T-helper 1 cell treated with Interleukin-12 subunit alpha and Interleukin-12 subunit beta and Interleukin-4 antibody, amounts not matched to agents 30 μg/mL and 1 μg/mL, for 36 hours (primary cell): ENCODE measurements around the gene RAB39B.
"Not testable (repeated sequence)": the region's sequence is repeated elsewhere in the genome, so short reads cannot be mapped to it uniquely, and the experiment has no call there.

Experiments used
- H3K27ac Mint-ChIP-seq: one replicate; pipeline ENCODE4 v1.8.0; 2021; ENCODE audit warnings: mild to moderate bottlenecking, mixed read lengths
- H3K27me3 Mint-ChIP-seq: one replicate; pipeline ENCODE4 v1.8.0; 2021; ENCODE audit warnings: low read depth, mixed read lengths
- H3K36me3 Mint-ChIP-seq: one replicate; pipeline ENCODE4 v1.8.0; 2021; ENCODE audit warnings: low read depth, mixed read lengths
- H3K4me1 Mint-ChIP-seq: one replicate; pipeline ENCODE4 v1.8.0; 2021; ENCODE audit warnings: low read depth, mixed read lengths
- H3K4me3 Mint-ChIP-seq: one replicate; pipeline ENCODE4 v1.8.0; 2021; ENCODE audit warnings: mild to moderate bottlenecking, moderate library complexity, mixed read lengths
- H3K9me3 Mint-ChIP-seq: one replicate; pipeline ENCODE4 v1.8.0; 2021; ENCODE audit warnings: mixed read lengths

Gene RAB39B

GRCh38 chrX:155231163-155231562 lies 33.1 kb downstream of the RAB39B start:
- Mint-ChIP-seq H3K4me1 (peaks cover 12% of the 10 kb centered on the region), H3K36me3 (peaks cover 23% of the 10 kb centered on the region), H3K9me3 (no peaks in the 10 kb centered on the region), H3K27me3 (no peaks in the 10 kb centered on the region), H3K27ac (no peak overlapping the region), H3K4me3 (no peak overlapping the region)

- no peak overlapping the region for H3K27ac Mint-ChIP-seq
- no peaks in the 10 kb centered on the region for H3K27me3 Mint-ChIP-seq
- peaks cover 3% of the 10 kb centered on the region for H3K4me1 Mint-ChIP-seq
- H3K4me3 Mint-ChIP-seq: no peak overlapping the region
- no peaks in the 10 kb centered on the region for H3K9me3 Mint-ChIP-seq
- peaks cover 28% of the 10 kb centered on the region for H3K36me3 Mint-ChIP-seq
Observed at GRCh38 chrX:155225774-155226173, 38.5 kb downstream of the RAB39B start.

- H3K27ac Mint-ChIP-seq, H3K9me3 Mint-ChIP-seq, H3K27me3 Mint-ChIP-seq, H3K4me3 Mint-ChIP-seq, H3K4me1 Mint-ChIP-seq: not testable (repeated sequence)
- peaks cover 27% of the 10 kb centered on the region for H3K36me3 Mint-ChIP-seq
Observed at GRCh38 chrX:155223746-155224145, 40.5 kb downstream of the RAB39B start.

- no peak overlapping the region for H3K4me3 Mint-ChIP-seq
- peaks cover 18% of the 10 kb centered on the region for H3K4me1 Mint-ChIP-seq
- H3K36me3 Mint-ChIP-seq: peaks cover 25% of the 10 kb centered on the region
- H3K27me3 Mint-ChIP-seq: no peaks in the 10 kb centered on the region
- no peak overlapping the region for H3K27ac Mint-ChIP-seq
- H3K9me3 Mint-ChIP-seq: no peaks in the 10 kb centered on the region
Observed at GRCh38 chrX:155221351-155221750, 42.9 kb downstream of the RAB39B start.

GRCh38 chrX:155218777-155219176 lies 45.5 kb downstream of the RAB39B start:
- H3K4me1 Mint-ChIP-seq: peaks cover 18% of the 10 kb centered on the region
- H3K4me3 Mint-ChIP-seq: peak overlapping the region; percentile 72
- no peaks in the 10 kb centered on the region for H3K27me3 Mint-ChIP-seq
- H3K27ac Mint-ChIP-seq: peak overlapping the region; percentile 65
- peaks cover 16% of the 10 kb centered on the region for H3K36me3 Mint-ChIP-seq
- H3K9me3 Mint-ChIP-seq: no peaks in the 10 kb centered on the region

- H3K27ac Mint-ChIP-seq: peak overlapping the region; percentile 87
- H3K36me3 Mint-ChIP-seq: peaks cover 11% of the 10 kb centered on the region
- H3K27me3 Mint-ChIP-seq: no peaks in the 10 kb centered on the region
- H3K9me3 Mint-ChIP-seq: no peaks in the 10 kb centered on the region
- peaks cover 18% of the 10 kb centered on the region for H3K4me1 Mint-ChIP-seq
- H3K4me3 Mint-ChIP-seq: peak overlapping the region; percentile 99
Observed at GRCh38 chrX:155216940-155217440, 47.3 kb downstream of the RAB39B start.

GRCh38 chrX:155216179-155216939 lies 47.9 kb downstream of the RAB39B start, which contains the start of gene VBP1:
Gene VBP1 (plus strand): TSS chrX:155216460. CDS start chrX:155216483, 23 bp downstream.
- H3K4me1 Mint-ChIP-seq: peaks cover 18% of the 10 kb centered on the region
- peak within 1 kb of the TSS; percentile 99 for H3K4me3 Mint-ChIP-seq
- no peaks in the 10 kb centered on the region for H3K27me3 Mint-ChIP-seq
- H3K9me3 Mint-ChIP-seq: no peaks in the 10 kb centered on the region
- H3K27ac Mint-ChIP-seq: peak within 1 kb of the TSS; percentile 87
- H3K36me3 Mint-ChIP-seq: peaks cover 4% of the 10 kb centered on the region

- Mint-ChIP-seq H3K4me3 (peak overlapping the region; percentile 99), H3K27ac (peak overlapping the region; percentile 87), H3K36me3 (peaks cover 3% of the 10 kb centered on the region), H3K4me1 (peaks cover 18% of the 10 kb centered on the region), H3K9me3 (no peaks in the 10 kb centered on the region), H3K27me3 (no peaks in the 10 kb centered on the region)
Observed at GRCh38 chrX:155215443-155216178, 48.7 kb downstream of the RAB39B start.

- no peaks in the 10 kb centered on the region for H3K36me3 Mint-ChIP-seq
- no peaks in the 10 kb centered on the region for H3K27me3 Mint-ChIP-seq
- H3K4me1 Mint-ChIP-seq: peaks cover 15% of the 10 kb centered on the region
- H3K4me3 Mint-ChIP-seq: no peak overlapping the region
- H3K27ac Mint-ChIP-seq: no peak overlapping the region
- no peaks in the 10 kb centered on the region for H3K9me3 Mint-ChIP-seq
Observed at GRCh38 chrX:155213731-155214130, 50.6 kb downstream of the RAB39B start.

- H3K9me3 Mint-ChIP-seq: no peaks in the 10 kb centered on the region
- H3K4me1 Mint-ChIP-seq: peaks cover 3% of the 10 kb centered on the region
- no peaks in the 10 kb centered on the region for H3K36me3 Mint-ChIP-seq
- H3K27me3 Mint-ChIP-seq: no peaks in the 10 kb centered on the region
- no peak overlapping the region for H3K27ac Mint-ChIP-seq
- H3K4me3 Mint-ChIP-seq: no peak overlapping the region
Observed at GRCh38 chrX:155211208-155211607, 53.1 kb downstream of the RAB39B start.
